SK-N-MC (cell line): Measurements from ENCODE around the gene PERCC1.

Experiments used
- DNase-seq: peaks from one replicate; pipeline ENCODE4 v3.0.0-alpha.2; 2011; ENCODE audit warnings: low read depth, low spot score
- H3K27ac ChIP-seq: fragments of 200-600 bp; sonication (generic); 2 replicates; pipeline ENCODE4 v1.5.1; 2016; ENCODE audit warnings: mixed run types
- H3K36me3 ChIP-seq: fragments of 200-600 bp; sonication (generic); 2 replicates; pipeline ENCODE4 v1.6.1; 2017; ENCODE audit warnings: antibody characterized with exemption, low read length, mixed read lengths; ENCODE audit not compliant: insufficient read depth
- H3K4me3 ChIP-seq: fragments of 200-600 bp; sonication (generic); 2 replicates; pipeline ENCODE4 v1.5.1; 2016
- H3K9ac ChIP-seq: fragments of 200-600 bp; sonication (generic); 2 replicates; pipeline ENCODE4 v1.8.0; 2017; ENCODE audit warnings: mixed run types, mixed read lengths; ENCODE audit not compliant: insufficient read length
- H3K9me3 ChIP-seq: fragments of 200-600 bp; sonication (generic); 2 replicates; pipeline ENCODE4 v1.6.1; 2017; ENCODE audit warnings: low read depth, mild to moderate bottlenecking, antibody characterized with exemption, low read length, moderate library complexity, mixed read lengths
- EZH2 ChIP-seq: fragments of 200-600 bp; sonication (generic); IDR thresholded peaks from one replicate; pipeline ENCODE4 v1.6.1; 2017; ENCODE audit warnings: antibody characterized with exemption
- FOXP2 ChIP-seq: optimal IDR thresholded peaks from 2 replicates; pipeline ENCODE3; 2011; ENCODE audit warnings: mild to moderate bottlenecking, moderate library complexity; ENCODE audit not compliant: insufficient read depth; ENCODE audit errors: extremely low read length, control extremely low read depth
- POLR2AphosphoS5 ChIP-seq: IDR thresholded peaks from 2 replicates; pipeline ENCODE4 v1.6.1; 2012; ENCODE audit warnings: mild to moderate bottlenecking, low read depth, low read length, borderline replicate concordance

PERCC1 gene

DNA sequence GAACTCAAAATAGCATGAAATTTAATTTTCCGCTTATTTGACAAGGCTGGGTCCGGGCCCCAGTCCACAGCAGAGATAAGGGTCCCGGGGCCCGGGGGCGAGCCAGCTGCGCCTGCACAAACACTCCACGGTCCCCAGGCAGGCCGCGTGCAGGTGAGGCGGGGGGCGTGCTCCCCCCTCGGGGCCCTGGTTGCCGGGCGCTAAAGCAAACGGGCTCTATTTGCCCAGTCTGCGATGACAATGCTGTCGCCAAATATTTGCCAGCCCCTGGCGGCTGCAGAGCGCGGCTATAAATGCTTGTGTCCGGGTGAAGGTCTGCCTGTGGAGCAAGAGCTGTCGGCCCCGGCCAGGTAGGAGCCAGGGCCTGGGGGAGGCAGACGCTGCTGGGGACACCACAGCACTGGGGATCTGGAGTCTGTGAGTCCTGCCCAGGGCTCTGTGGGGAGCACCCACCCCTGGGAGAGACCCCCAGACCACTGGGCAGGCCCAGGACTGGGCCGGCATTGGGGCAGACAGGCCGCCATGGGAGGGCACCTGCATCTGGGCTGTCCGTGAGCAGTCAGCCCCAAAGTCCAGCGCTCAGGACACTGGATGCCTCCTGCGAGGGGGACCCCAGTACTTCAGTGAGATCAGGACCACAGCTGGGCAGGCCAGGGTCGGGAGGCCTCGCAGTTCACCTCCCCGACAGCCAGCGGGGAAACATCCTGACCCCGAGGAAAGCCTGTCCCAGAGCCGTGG is at the start of gene PERCC1:
Gene PERCC1 (plus strand): TSS at position 320 of the 738 bp plus-strand sequence. CDS start 1,516 bp downstream, outside the sequence.
- no peaks in the 10 kb centered on the region for H3K36me3 ChIP-seq
- DNase-seq = no peak
- no peak within 1 kb of the TSS for H3K27ac ChIP-seq
- H3K9me3 ChIP-seq = no peaks in the 10 kb centered on the region
- TF ChIP-seq POLR2AphosphoS5 (no peak), EZH2 (no peak), FOXP2 (no peak)
- no peak within 1 kb of the TSS for H3K4me3 ChIP-seq
- no peak within 1 kb of the TSS for H3K9ac ChIP-seq

DNA sequence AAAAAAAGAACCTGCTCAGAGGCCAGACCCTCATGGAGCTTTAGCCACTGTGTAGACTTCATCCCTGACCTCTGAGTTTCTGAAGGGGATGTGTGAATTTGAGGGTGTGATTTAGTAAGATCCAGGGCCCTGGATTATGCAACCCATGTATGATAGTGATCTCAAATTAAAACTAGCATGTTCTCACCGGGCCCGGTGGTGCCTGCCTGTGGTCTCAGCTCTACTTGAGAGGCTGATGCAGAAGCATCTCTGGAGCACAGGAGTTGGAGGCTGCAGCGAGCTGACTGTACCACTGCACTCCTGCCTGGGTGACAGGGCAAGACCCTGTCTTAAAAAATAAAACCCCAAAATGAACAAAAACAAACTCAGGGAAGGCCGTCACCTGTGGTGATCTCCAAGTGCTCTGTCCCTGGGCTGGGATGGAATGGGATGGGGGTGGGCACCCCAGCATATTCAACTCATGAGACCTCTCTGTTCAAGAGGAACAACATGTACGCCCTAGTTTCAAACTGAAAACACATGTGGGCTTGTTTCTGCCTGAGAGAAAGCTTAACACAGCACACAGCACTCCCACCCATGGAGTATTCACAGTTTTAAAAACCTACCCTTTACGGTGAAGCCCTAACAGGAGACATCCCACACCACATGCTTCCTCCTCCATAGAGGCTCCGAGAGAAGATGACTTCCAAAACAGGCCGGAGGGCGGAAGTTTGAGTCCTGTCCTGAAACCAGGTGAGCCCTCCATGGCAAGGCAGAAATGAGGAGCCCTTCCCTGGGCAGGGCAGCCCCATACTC is 49.1 kb upstream of the PERCC1 start:
- Histone ChIP-seq H3K9ac (no peak overlapping the region), H3K27ac (no peak overlapping the region), H3K4me3 (no peak overlapping the region), H3K9me3 (no peaks in the 10 kb centered on the region), H3K36me3 (no peaks in the 10 kb centered on the region)
- TF ChIP-seq FOXP2 = no peak
- no peak for TF ChIP-seq EZH2
- no peak for TF ChIP-seq POLR2AphosphoS5
- no peak for DNase-seq

DNA sequence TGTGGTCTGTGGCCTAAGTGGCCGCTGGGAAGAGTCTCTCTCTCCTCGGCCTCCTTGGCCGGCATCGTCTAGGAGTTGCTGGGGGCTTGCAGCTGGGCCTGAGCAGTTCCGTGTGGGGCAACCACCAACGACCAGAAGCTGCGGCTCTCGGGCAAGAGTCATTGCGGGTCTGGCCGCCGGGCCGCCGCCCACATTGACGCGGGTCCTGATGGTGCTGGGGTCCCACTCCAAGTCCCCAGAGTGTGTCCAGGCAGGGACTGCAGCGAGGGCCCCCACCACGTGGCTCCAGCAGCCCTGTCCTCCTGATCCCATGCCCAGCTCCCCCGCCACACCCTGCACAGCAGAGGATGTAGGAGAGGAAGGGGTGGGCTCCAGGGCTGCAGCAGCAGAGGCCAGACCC is 47.3 kb upstream of the PERCC1 start:
- Histone ChIP-seq H3K27ac (no peak overlapping the region), H3K36me3 (no peaks in the 10 kb centered on the region), H3K9me3 (no peaks in the 10 kb centered on the region), H3K9ac (no peak overlapping the region), H3K4me3 (no peak overlapping the region)
- no peak for TF ChIP-seq EZH2
- TF ChIP-seq FOXP2 = no peak
- no peak for TF ChIP-seq POLR2AphosphoS5
- no peak for DNase-seq

DNA sequence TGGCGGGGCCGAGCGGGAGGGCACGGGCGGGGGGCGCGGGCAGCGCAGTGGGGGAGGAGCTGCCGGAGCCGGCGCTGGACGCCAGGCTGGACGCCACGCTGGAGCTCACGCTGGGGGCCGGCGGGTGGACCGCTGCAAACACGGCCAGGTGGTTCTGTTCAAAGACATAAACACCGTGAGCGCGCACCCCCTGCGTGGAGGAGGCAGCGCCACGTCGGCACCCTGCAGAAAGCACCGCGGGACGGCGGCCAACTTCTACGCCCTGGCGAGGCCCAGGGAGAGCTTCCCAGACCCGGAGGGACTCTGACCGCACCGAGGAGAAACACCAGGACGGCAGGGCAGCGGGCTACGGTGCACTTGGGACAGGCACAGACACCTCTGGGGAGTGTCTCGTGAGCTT is 45.6 kb upstream of the PERCC1 start:
- Histone ChIP-seq H3K4me3 (no peak overlapping the region), H3K27ac (no peak overlapping the region), H3K36me3 (no peaks in the 10 kb centered on the region), H3K9me3 (no peaks in the 10 kb centered on the region), H3K9ac (no peak overlapping the region)
- TF ChIP-seq FOXP2 (no peak), POLR2AphosphoS5 (no peak), EZH2 (no peak)
- no peak for DNase-seq

DNA sequence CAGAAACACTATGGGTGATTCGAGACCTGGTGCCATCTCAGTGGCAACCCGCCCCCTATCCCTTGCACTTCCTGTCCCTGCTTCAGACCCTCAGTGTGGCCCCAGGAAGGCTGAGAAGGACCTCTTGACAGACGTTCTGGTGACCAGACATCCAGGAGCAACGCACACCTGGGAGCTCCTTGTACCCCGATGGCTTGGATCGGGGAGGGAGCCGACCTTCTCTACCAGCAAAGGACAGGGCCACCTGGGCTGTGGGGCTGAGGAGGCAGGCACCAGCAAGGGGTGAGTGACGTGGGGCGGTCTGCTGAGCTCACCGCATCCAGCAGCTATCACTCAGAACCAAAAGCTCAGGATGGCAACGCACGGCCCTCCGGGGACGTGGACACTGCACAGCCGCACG is 43.5 kb upstream of the PERCC1 start:
- H3K36me3 ChIP-seq = no peaks in the 10 kb centered on the region
- no peaks in the 10 kb centered on the region for H3K9me3 ChIP-seq
- TF ChIP-seq EZH2 (no peak), FOXP2 (no peak), POLR2AphosphoS5 (no peak)
- no peak for DNase-seq
- H3K4me3 ChIP-seq = no peak overlapping the region
- H3K27ac ChIP-seq = no peak overlapping the region
- H3K9ac ChIP-seq = no peak overlapping the region

DNA sequence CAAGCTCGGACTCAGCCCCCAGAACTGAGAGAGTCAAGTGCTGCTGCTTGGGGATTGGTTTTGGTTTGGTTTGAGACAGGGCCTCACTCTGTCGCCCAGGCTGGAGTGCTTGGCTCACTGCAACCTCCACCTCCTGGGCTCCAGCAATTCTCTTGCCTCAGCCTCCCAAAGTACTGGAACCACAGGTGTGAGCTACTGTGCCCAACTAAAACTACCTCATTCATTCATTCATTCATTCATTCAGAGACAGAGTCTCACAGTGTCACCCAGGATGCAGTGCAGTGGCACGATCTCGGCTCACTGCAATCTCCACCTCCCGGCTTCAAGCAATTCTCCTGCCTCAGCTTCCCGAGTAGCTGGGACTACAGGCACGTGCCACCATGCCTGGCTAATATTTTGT is 41.1 kb upstream of the PERCC1 start:
- Histone ChIP-seq H3K4me3 (no peak overlapping the region), H3K27ac (no peak overlapping the region), H3K9me3 (no peaks in the 10 kb centered on the region), H3K9ac (no peak overlapping the region), H3K36me3 (no peaks in the 10 kb centered on the region)
- no peak for DNase-seq
- TF ChIP-seq FOXP2 = no peak
- no peak for TF ChIP-seq EZH2
- no peak for TF ChIP-seq POLR2AphosphoS5

DNA sequence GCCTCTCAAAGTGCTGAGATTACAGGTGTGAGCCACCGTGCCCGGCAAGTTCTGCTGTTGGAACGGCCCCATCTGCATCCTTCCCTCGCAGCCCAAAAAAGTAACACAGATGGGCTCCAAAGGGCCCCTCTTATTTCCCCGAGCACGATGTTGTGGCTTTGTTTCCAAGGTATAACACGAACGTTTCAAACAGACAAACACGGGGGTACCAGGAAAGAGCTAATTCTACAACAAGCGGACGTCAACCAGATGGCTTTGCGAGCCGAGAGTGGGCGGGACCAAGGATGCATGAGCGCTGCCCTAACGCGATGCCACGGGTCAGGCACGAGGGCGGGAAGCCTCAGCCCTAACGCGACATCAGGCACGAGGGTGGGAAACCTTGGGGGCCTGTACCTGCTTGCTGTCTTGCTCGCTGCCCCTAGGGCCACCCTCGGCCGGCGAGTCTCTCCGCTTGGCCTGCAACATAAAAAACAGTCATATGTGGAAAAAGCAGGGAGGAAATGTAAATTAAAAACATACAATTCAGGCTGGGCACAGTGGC is 40.6 kb upstream of the PERCC1 start:
- Histone ChIP-seq H3K9ac (no peak overlapping the region), H3K4me3 (no peak overlapping the region), H3K27ac (no peak overlapping the region), H3K36me3 (no peaks in the 10 kb centered on the region), H3K9me3 (no peaks in the 10 kb centered on the region)
- DNase-seq = no peak
- TF ChIP-seq POLR2AphosphoS5 (no peak), FOXP2 (no peak), EZH2 (no peak)

DNA sequence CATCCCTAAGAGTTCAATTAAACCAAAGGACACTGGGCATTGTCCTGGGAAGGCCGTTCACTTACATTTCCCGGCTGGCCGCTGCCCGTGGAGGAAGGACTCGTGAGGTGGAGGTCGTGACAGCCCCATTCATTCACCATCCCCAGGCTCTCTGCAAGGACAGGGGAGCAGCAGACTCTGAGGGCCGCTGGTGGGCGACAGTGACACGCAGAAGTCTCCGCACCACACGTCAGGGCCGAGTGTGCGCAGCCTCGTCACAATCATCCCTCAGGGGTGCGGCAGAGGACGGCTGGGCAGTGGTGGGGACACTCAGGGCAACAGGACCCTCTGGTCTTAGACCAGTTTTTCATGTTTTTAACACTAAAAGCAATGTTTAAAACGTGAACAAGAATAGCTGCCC is 38.1 kb upstream of the PERCC1 start:
- Histone ChIP-seq H3K9me3 (no peaks in the 10 kb centered on the region), H3K9ac (no peak overlapping the region), H3K27ac (no peak overlapping the region), H3K4me3 (no peak overlapping the region), H3K36me3 (no peaks in the 10 kb centered on the region)
- no peak for TF ChIP-seq FOXP2
- no peak for TF ChIP-seq POLR2AphosphoS5
- TF ChIP-seq EZH2 = no peak
- no peak for DNase-seq

DNA sequence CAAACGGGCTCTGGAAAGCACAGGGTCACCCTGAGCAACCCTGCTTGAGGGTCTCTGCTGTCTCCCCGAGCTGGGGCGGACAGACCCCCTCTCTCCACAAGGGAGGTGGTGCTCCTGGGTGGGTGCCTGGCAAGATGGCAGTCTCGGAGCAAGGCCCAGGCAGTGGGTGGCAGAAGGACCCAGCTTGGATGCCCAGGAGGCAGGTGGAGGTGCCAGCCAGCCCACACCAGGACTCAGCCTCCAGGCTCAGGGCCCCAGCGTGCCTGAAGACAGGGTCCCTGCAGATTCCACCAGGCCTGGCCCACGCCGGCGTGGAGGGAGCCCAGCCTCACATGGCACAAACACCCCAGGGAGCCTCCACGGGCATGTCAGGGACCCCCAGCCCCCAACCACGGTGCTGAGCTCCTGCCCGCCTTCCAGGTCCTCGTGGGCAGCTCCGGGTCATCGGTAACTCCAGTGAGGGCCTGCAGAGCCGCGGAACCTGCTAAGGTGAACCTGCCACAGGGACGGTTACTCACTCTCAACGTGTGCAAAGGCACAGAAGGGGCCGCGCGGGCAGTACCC is 37.2 kb upstream of the PERCC1 start:
- DNase-seq = no peak
- Histone ChIP-seq H3K9ac (no peak overlapping the region), H3K27ac (no peak overlapping the region), H3K36me3 (no peaks in the 10 kb centered on the region), H3K9me3 (no peaks in the 10 kb centered on the region), H3K4me3 (no peak overlapping the region)
- TF ChIP-seq POLR2AphosphoS5 (no peak), EZH2 (no peak)
